Measurements from ENCODE around the gene PGS1. TPM values are rescaled to one million over a fixed set of nuclear protein-coding genes. Genes with fewer than 3 reads are reported as not detected.

The PGS1 gene
- total RNA-seq, 6 experiments from 2014 or later = 20.2 to 26.1 (median 24.5) TPM

- no peak for DNase-seq
- Mint-ChIP-seq H3K36me3 (ENCODE audit: low read depth) (no peaks in the 10 kb centered on the region), H3K4me3 (no peak overlapping the region), H3K9me3 (no peaks in the 10 kb centered on the region), H3K27me3 (ENCODE audit: insufficient read depth) (peaks cover 1% of the 10 kb centered on the region), H3K27ac (no peak overlapping the region), H3K4me1 (ENCODE audit: low read depth) (peaks cover 54% of the 10 kb centered on the region)
- TF ChIP-seq, protein P1, sequence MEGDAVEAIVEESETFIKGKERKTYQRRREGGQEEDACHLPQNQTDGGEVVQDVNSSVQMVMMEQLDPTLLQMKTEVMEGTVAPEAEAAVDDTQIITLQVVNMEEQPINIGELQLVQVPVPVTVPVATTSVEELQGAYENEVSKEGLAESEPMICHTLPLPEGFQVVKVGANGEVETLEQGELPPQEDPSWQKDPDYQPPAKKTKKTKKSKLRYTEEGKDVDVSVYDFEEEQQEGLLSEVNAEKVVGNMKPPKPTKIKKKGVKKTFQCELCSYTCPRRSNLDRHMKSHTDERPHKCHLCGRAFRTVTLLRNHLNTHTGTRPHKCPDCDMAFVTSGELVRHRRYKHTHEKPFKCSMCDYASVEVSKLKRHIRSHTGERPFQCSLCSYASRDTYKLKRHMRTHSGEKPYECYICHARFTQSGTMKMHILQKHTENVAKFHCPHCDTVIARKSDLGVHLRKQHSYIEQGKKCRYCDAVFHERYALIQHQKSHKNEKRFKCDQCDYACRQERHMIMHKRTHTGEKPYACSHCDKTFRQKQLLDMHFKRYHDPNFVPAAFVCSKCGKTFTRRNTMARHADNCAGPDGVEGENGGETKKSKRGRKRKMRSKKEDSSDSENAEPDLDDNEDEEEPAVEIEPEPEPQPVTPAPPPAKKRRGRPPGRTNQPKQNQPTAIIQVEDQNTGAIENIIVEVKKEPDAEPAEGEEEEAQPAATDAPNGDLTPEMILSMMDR (IDR thresholded peaks at IDR 0.05) = peak; percentile 29; the same call in 1 of the 2 replicates
Observed at GRCh38 chr17:78345172-78345571, 33.3 kb upstream of the PGS1 start.

- H3K27me3 Mint-ChIP-seq (ENCODE audit: insufficient read depth) = peaks cover 4% of the 10 kb centered on the region
- peaks cover 54% of the 10 kb centered on the region for H3K4me1 Mint-ChIP-seq (ENCODE audit: low read depth)
- H3K4me3 Mint-ChIP-seq = no peak overlapping the region
- no peak for DNase-seq
- H3K36me3 Mint-ChIP-seq (ENCODE audit: low read depth) = no peaks in the 10 kb centered on the region
- no peak overlapping the region for H3K27ac Mint-ChIP-seq
- no peaks in the 10 kb centered on the region for H3K9me3 Mint-ChIP-seq
- TF ChIP-seq, protein P1 (IDR thresholded peaks at IDR 0.05) = no peak
Observed at GRCh38 chr17:78345791-78346494, 32.5 kb upstream of the PGS1 start.

DNA sequence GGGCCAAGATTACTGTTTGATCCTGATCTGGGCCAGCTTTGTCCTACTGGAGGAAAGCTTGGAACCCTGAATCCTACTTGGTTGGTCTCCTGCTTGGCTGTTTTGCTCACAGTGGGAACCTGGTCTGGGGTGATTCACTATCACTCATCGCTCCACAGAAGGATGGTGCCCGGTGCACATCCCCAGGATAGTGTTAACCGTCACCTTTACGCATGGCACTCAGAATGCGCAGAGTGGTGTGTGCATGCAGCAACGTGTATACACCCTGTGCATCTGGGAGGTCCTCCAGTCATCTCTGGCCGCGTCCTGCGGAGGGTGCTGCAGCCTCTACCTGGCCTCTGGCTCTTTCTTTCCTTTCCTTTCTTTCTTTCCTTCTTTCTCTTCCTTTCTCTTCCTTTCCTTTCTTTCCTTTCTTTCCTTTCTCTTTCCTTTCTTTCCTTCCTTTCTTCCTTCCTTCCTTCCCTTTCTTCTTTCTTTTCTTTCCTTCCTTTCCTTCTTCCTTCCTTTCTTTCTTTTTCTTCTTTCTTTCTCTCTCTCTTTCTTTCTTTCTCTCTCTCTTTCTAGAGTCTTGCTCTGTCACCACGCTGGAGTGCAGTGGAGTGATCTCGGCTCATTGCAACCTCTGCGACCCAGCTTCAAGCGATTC, 31.7 kb upstream of the PGS1 start:
- Mint-ChIP-seq H3K27me3 (ENCODE audit: insufficient read depth) (peaks cover 4% of the 10 kb centered on the region), H3K9me3 (no peaks in the 10 kb centered on the region), H3K36me3 (ENCODE audit: low read depth) (no peaks in the 10 kb centered on the region), H3K4me3 (no peak overlapping the region), H3K27ac (no peak overlapping the region), H3K4me1 (ENCODE audit: low read depth) (peaks cover 61% of the 10 kb centered on the region)
- DNase-seq = peak; percentile 27
- TF ChIP-seq, protein P1 (IDR thresholded peaks at IDR 0.05) = no peak; the same call in 1 of the 2 replicates

- Mint-ChIP-seq H3K4me3 (no peak overlapping the region), H3K36me3 (ENCODE audit: low read depth) (no peaks in the 10 kb centered on the region), H3K4me1 (ENCODE audit: low read depth) (peaks cover 67% of the 10 kb centered on the region), H3K9me3 (no peaks in the 10 kb centered on the region), H3K27ac (no peak overlapping the region), H3K27me3 (ENCODE audit: insufficient read depth) (peaks cover 4% of the 10 kb centered on the region)
- no peak for DNase-seq
- TF ChIP-seq, protein P1 (IDR thresholded peaks at IDR 0.05) = no peak
Observed at GRCh38 chr17:78347453-78347852, 31.0 kb upstream of the PGS1 start.

DNA sequence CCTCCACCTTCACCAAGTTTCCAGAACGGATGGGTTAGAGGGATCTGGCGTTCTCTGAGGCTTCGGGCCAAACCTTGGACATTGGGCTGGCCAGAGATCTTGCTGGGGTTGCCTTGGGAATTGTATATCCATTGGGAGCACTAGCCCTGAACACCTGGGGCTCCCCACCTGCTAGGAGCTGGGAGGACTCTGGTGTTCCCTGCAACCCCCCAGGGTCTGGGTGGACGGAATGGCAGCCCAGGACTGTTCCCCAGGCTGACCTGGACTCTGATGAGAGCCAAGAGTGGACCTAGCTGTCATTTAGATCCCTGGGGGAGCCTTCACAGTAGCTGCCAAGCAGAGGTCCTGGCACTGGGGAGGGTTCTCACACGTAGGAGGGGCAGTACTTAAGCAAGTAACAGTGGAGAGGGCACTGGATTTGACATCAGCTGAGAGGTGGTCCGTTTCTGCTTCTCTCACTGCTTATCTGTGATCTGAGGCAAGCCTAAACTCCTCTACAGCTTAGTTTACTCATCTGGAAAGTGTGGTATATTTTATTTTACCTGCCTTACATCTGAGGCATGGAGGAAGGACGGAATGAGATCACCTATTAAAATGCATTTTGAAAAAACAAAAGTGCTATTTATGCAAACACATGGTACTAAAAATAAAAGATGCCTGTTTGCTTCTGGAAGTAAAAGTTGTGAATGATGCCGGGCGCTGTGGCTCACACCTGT, 30.2 kb upstream of the PGS1 start:
- H3K9me3 Mint-ChIP-seq = no peaks in the 10 kb centered on the region
- no peak overlapping the region for H3K4me3 Mint-ChIP-seq
- no peak overlapping the region for H3K27ac Mint-ChIP-seq
- peaks cover 5% of the 10 kb centered on the region for H3K27me3 Mint-ChIP-seq (ENCODE audit: insufficient read depth)
- TF ChIP-seq, protein P1 (IDR thresholded peaks at IDR 0.05) = no peak
- peaks cover 63% of the 10 kb centered on the region for H3K4me1 Mint-ChIP-seq (ENCODE audit: low read depth)
- no peak for DNase-seq
- H3K36me3 Mint-ChIP-seq (ENCODE audit: low read depth) = no peaks in the 10 kb centered on the region
